Measurements from ENCODE around the gene ADAM10.

DNA sequence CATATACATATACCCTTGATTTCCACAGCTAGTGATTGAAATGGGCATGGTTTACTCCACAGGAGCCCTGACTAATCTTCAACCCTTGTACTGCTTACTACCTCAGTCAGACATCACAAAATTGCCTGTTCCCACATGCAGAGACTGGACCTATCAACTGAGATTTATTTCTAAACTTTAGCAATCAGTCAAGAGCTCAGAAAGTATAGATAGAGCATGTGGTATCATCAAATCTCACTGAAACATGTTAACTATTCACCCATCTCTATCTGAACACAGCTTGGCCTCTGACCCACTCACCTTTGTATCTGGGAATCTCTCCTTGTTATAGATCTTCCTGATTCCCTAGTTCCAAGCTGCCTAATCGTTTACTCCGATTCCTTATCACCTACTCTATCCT, 14.6 kb downstream of the ADAM10 start:
- TF ChIP-seq, protein P1, sequence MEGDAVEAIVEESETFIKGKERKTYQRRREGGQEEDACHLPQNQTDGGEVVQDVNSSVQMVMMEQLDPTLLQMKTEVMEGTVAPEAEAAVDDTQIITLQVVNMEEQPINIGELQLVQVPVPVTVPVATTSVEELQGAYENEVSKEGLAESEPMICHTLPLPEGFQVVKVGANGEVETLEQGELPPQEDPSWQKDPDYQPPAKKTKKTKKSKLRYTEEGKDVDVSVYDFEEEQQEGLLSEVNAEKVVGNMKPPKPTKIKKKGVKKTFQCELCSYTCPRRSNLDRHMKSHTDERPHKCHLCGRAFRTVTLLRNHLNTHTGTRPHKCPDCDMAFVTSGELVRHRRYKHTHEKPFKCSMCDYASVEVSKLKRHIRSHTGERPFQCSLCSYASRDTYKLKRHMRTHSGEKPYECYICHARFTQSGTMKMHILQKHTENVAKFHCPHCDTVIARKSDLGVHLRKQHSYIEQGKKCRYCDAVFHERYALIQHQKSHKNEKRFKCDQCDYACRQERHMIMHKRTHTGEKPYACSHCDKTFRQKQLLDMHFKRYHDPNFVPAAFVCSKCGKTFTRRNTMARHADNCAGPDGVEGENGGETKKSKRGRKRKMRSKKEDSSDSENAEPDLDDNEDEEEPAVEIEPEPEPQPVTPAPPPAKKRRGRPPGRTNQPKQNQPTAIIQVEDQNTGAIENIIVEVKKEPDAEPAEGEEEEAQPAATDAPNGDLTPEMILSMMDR (IDR thresholded peaks at IDR 0.05 in 4 of 5, conservative IDR thresholded peaks at IDR 0.05 in 1 of 5): no peak
- no peak for TF ChIP-seq POLR2A (IDR thresholded peaks at IDR 0.05)
